HEK293 (cell line): ENCODE measurements around the gene FLT3LG.

Source experiments
- CTCF ChIA-PET: fragments of 350-600 bp; formaldehyde crosslinking; extraction: SDS; loops from one replicate; lab custom pipeline; 2021; ENCODE audit warnings: antibody characterized with exemption; lab: Yijun Ruan, JAX
- POLR2A ChIA-PET: fragments of 300-600 bp; formaldehyde crosslinking; extraction: SDS; loops from one replicate; lab custom pipeline; 2020; ENCODE audit warnings: antibody characterized with exemption, inconsistent platforms; lab: Yijun Ruan, JAX
- H3K27ac ChIP-seq: fragments of 200-500 bp; sonication (Bioruptor generic); 2 replicates; pipeline ENCODE4 v1.5.1; 2014; ENCODE audit warnings: low read depth, low read length, control low read depth, inconsistent platforms; ENCODE audit errors: extremely low read depth
- H3K36me3 ChIP-seq, 2 experiments: fragments of 200-500 bp in 1 of 2; sonication (Bioruptor generic) in 1 of 2; 1 replicate in 1 of 2; 2 replicates in 1 of 2; pipeline ENCODE4 v1.5.1; 2014 to 2017; ENCODE audit warnings: inconsistent platforms in 2 of 2, low read length in 2 of 2; ENCODE audit not compliant: control insufficient read depth in 2 of 2, insufficient read depth in 1 of 2
- H3K4me1 ChIP-seq: fragments of 200-500 bp; sonication (Bioruptor generic); 2 replicates; pipeline ENCODE4 v1.5.1; 2014; ENCODE audit warnings: mild to moderate bottlenecking, low read length, inconsistent platforms; ENCODE audit not compliant: control insufficient read depth, insufficient read depth
- H3K4me3 ChIP-seq: 2 replicates; pipeline ENCODE4 v1.5.1; 2011; ENCODE audit warnings: low read depth, mild to moderate bottlenecking, control low read depth, low read length, moderate library complexity
- H3K9me3 ChIP-seq: fragments of 200-500 bp; sonication (Bioruptor generic); 2 replicates; pipeline ENCODE4 v1.5.1; 2014; ENCODE audit warnings: low read depth, low read length, inconsistent platforms; ENCODE audit not compliant: control insufficient read depth, insufficient read depth
- GLIS1 ChIP-seq: fragments of 450-650 bp; formaldehyde crosslinking; IDR thresholded peaks from 2 replicates; pipeline ENCODE4 v1.5.1; 2016; ENCODE audit warnings: missing biosample characterization, missing genetic modification characterization
- ZBTB17 ChIP-seq: fragments of 450-650 bp; formaldehyde crosslinking; IDR thresholded peaks from 2 replicates; pipeline ENCODE4 v1.5.1; 2016; ENCODE audit warnings: missing biosample characterization, missing genetic modification characterization
- ZNF174 ChIP-seq: fragments of 450-650 bp; formaldehyde crosslinking; IDR thresholded peaks from 2 replicates; pipeline ENCODE4 v1.5.0; 2017; ENCODE audit warnings: missing biosample characterization, mild to moderate bottlenecking, missing genetic modification characterization
- ZNF341 ChIP-seq: fragments of 450-650 bp; formaldehyde crosslinking; IDR thresholded peaks from 2 replicates; pipeline ENCODE4; 2016; ENCODE audit warnings: low read depth, missing biosample characterization, missing genetic modification characterization
- ZNF701 ChIP-seq: fragments of 450-650 bp; formaldehyde crosslinking; IDR thresholded peaks from 2 replicates; pipeline ENCODE4 v1.5.1; 2016; ENCODE audit warnings: missing biosample characterization, missing genetic modification characterization
- TF ChIP-seq, protein P1 (sequence below): fragments of 450-650 bp; formaldehyde crosslinking; conservative IDR thresholded peaks from 2 replicates; pipeline ENCODE4 v1.5.1; 2016; ENCODE audit warnings: low read depth, missing biosample characterization, missing genetic modification characterization
- TF ChIP-seq, protein P2 (sequence below): fragments of 450-650 bp; formaldehyde crosslinking; IDR thresholded peaks from 2 replicates; pipeline ENCODE4 v1.5.1; 2016; ENCODE audit warnings: missing biosample characterization, missing genetic modification characterization

FLT3LG gene

DNA sequence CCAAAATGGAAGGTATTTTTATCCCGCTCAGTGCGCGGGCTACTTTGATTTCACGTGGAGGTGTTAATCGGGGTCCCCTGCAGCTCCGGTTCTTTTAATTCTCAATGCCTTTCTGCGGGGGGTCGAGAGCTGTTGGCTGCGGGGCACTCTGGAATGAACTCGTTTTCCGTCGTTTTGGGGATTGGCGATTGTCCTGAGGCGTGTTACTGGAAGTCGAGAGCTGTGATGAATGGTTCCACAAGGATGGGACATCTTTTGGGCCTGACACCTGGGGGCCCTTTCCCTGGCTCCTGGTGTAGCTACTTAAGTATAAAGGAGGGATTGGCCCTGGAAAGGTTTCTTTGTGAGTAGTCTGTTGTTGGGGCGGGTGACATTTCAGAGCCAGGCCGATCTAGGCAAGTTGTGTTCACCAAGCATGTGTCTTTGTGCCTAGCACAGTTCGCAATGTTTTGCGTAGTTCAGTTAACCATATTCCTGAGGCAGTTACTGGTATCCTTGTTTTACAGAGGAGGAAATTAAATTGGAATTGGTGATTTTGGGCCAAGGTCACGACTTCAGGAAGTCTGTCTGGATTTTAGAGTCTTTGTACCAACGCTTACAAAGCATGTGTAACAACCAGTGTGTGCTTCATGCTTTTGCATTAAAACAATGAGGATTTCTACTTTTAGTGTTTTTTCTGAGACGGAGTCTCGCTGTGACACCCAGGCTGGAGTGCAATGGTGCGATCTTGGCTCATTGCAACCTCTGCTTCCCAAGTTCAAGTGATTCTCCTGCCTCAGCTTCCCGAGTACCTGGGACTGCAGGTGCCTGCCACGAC is 14.2 kb downstream of the FLT3LG start:
- CTCF ChIA-PET: interaction anchor here (0.6 to 1.9 kb wide), 5 partner anchors 9 to 65 kb away, joined by 3 to 5 read pairs (median 4); no protein-coding TSS in a partner anchor
- no peaks in the 10 kb centered on the region for H3K9me3 ChIP-seq
- TF ChIP-seq GLIS1 (0 out of 2 replicates have a peak, but pooled peaks have one; percentile 33), ZNF701 (tag by site-specific recombination) (no peak)
- TF ChIP-seq, protein P1, sequence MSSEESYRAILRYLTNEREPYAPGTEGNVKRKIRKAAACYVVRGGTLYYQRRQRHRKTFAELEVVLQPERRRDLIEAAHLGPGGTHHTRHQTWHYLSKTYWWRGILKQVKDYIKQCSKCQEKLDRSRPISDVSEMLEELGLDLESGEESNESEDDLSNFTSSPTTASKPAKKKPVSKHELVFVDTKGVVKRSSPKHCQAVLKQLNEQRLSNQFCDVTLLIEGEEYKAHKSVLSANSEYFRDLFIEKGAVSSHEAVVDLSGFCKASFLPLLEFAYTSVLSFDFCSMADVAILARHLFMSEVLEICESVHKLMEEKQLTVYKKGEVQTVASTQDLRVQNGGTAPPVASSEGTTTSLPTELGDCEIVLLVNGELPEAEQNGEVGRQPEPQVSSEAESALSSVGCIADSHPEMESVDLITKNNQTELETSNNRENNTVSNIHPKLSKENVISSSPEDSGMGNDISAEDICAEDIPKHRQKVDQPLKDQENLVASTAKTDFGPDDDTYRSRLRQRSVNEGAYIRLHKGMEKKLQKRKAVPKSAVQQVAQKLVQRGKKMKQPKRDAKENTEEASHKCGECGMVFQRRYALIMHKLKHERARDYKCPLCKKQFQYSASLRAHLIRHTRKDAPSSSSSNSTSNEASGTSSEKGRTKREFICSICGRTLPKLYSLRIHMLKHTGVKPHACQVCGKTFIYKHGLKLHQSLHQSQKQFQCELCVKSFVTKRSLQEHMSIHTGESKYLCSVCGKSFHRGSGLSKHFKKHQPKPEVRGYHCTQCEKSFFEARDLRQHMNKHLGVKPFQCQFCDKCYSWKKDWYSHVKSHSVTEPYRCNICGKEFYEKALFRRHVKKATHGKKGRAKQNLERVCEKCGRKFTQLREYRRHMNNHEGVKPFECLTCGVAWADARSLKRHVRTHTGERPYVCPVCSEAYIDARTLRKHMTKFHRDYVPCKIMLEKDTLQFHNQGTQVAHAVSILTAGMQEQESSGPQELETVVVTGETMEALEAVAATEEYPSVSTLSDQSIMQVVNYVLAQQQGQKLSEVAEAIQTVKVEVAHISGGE (tag by site-specific recombination): 0 out of 2 replicates have a peak, but pooled peaks have one; percentile 18
- POLR2A ChIA-PET: interaction anchor here (0.7 to 2.4 kb wide), 13 partner anchors 8 to 1125 kb away, joined by 3 to 26 read pairs (median 5); partner anchors contain the start of genes ALDH16A1, NOSIP, PIH1D1 and PRR12
- H3K4me3 ChIP-seq: peak overlapping the region; percentile 96
- H3K36me3 ChIP-seq: peaks cover 14 to 55% of the 10 kb centered on the region in 2 experiments
- peak overlapping the region; percentile 95 for H3K27ac ChIP-seq
- peaks cover 4% of the 10 kb centered on the region; the same call in 1 of the 2 replicates for H3K4me1 ChIP-seq

DNA sequence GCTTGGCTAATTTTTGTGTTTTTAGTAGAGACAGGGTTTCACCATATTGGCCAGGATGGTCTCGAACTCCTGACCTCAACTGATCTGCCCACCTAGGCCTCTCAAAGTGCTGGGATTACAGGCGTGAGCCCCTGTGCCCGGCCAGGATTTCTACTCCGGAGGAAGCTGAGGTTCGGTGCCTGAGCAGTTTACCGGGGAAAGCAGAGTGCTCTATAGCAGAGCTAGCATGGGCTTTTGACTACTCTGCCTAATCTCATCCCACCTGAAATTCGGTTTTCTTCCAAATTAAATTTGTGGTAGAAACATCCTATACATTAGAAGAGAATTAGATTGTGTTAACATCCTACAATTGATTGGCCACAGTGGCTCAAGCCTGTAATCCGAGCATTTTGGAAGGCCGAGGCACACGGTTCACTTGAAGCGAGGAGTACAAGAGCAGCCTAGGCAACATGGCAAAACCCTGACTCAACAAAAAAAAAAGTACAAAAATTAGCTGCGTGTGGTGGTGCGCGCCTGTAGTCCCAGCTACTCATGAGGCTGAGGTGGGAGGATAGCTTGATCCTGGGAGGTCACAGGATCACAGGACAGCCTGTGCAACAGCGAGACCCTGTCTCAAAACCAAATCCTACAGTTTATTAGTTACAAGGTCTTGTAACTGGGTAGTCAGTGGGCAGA is 15.0 kb downstream of the FLT3LG start:
- H3K27ac ChIP-seq: peak overlapping the region; percentile 95
- ChIA-PET POLR2A (interaction anchor here (0.5 to 2.4 kb wide), 7 partner anchors 10 to 361 kb away, joined by 3 to 13 read pairs (median 4); partner anchors contain the start of gene ALDH16A1), CTCF (interaction anchor here (0.6 to 1.9 kb wide), 5 partner anchors 10 to 126 kb away, joined by 3 to 5 read pairs (median 3); partner anchors contain the start of genes DKKL1 and FLT3LG)
- no peaks in the 10 kb centered on the region for H3K9me3 ChIP-seq
- H3K36me3 ChIP-seq: peaks cover 14 to 55% of the 10 kb centered on the region in 2 experiments
- H3K4me3 ChIP-seq: peak overlapping the region; percentile 96
- TF ChIP-seq ZNF174 (no peak), ZBTB17 (tag by site-specific recombination) (peak; percentile 81)
- H3K4me1 ChIP-seq: peaks cover 4% of the 10 kb centered on the region; the same call in 1 of the 2 replicates

DNA sequence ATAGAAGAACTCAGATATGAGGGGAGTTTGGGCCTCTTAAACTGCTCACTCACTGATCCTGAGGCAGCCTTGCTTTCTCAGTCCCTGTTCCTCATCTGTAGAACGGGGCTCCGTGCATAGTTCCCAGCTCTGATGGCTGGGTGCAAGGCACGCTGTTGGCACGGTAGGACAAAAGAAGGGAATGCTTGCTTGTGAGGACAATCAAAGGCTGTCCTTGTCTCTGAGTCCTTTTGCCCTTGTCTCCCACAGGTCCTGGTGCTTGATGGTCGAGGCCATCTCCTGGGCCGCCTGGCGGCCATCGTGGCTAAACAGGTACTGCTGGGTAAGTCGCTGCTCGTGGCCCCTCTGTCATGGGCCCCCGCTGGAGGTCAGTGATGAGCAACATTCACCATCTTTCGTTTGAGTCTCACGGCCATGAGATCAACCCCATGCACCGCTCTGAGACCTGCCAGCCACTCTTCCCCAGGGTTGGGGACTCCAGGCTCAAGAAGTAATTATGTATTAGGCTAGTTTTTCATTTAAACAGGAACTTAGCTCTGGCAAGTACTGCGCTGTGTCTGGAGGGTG is 15.7 kb downstream of the FLT3LG start:
- H3K36me3 ChIP-seq: peaks cover 14 to 55% of the 10 kb centered on the region in 2 experiments
- ChIA-PET CTCF (interaction anchor here (1.0 kb wide), 1 partner anchor 16 kb away, joined by 3 read pairs; the partner anchor contains the start of gene FLT3LG), POLR2A (interaction anchor here (0.5 to 2.4 kb wide), 6 partner anchors 11 to 362 kb away, joined by 3 to 13 read pairs (median 4); partner anchors contain the start of gene ALDH16A1)
- peaks cover 4% of the 10 kb centered on the region; the same call in 1 of the 2 replicates for H3K4me1 ChIP-seq
- H3K4me3 ChIP-seq: peak overlapping the region; percentile 96
- peak overlapping the region; percentile 95 for H3K27ac ChIP-seq
- no peak for TF ChIP-seq ZNF341 (tag by site-specific recombination)
- TF ChIP-seq, protein P2, sequence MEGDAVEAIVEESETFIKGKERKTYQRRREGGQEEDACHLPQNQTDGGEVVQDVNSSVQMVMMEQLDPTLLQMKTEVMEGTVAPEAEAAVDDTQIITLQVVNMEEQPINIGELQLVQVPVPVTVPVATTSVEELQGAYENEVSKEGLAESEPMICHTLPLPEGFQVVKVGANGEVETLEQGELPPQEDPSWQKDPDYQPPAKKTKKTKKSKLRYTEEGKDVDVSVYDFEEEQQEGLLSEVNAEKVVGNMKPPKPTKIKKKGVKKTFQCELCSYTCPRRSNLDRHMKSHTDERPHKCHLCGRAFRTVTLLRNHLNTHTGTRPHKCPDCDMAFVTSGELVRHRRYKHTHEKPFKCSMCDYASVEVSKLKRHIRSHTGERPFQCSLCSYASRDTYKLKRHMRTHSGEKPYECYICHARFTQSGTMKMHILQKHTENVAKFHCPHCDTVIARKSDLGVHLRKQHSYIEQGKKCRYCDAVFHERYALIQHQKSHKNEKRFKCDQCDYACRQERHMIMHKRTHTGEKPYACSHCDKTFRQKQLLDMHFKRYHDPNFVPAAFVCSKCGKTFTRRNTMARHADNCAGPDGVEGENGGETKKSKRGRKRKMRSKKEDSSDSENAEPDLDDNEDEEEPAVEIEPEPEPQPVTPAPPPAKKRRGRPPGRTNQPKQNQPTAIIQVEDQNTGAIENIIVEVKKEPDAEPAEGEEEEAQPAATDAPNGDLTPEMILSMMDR (tag by site-specific recombination): peak; percentile 85
- no peaks in the 10 kb centered on the region for H3K9me3 ChIP-seq
